Stimulated activated memory B cell treated with anti-CD40 and anti-IgM and Interleukin-4, amounts not matched to agents 10 μg/mL and 1 μg/mL and 100 μg/mL, for 72 hours (primary cell): Measurements from ENCODE around the gene TBX1.
"Not testable (repeated sequence)": the region's sequence is repeated elsewhere in the genome, so short reads cannot be mapped to it uniquely, and the experiment has no call there.

Source experiments
- ATAC-seq: fragments of 150-1000 bp; cut with Tn5 transposase; 2 replicates; pipeline ENCODE4 v1.10.0; 2021
- H3K27ac Mint-ChIP-seq: one replicate; pipeline ENCODE4 v1.8.0; 2022; ENCODE audit warnings: mild to moderate bottlenecking, mixed read lengths
- H3K27me3 Mint-ChIP-seq: one replicate; pipeline ENCODE4 v1.8.0; 2022; ENCODE audit warnings: mixed read lengths
- H3K36me3 Mint-ChIP-seq: one replicate; pipeline ENCODE4 v1.8.0; 2022; ENCODE audit warnings: mixed read lengths
- H3K4me1 Mint-ChIP-seq: one replicate; pipeline ENCODE4 v1.8.0; 2022; ENCODE audit warnings: mixed read lengths
- H3K4me3 Mint-ChIP-seq: one replicate; pipeline ENCODE4 v1.8.0; 2022; ENCODE audit warnings: mild to moderate bottlenecking, moderate library complexity, mixed read lengths
- H3K9me3 Mint-ChIP-seq: one replicate; pipeline ENCODE4 v1.8.0; 2022; ENCODE audit warnings: mixed read lengths

Gene TBX1

DNA sequence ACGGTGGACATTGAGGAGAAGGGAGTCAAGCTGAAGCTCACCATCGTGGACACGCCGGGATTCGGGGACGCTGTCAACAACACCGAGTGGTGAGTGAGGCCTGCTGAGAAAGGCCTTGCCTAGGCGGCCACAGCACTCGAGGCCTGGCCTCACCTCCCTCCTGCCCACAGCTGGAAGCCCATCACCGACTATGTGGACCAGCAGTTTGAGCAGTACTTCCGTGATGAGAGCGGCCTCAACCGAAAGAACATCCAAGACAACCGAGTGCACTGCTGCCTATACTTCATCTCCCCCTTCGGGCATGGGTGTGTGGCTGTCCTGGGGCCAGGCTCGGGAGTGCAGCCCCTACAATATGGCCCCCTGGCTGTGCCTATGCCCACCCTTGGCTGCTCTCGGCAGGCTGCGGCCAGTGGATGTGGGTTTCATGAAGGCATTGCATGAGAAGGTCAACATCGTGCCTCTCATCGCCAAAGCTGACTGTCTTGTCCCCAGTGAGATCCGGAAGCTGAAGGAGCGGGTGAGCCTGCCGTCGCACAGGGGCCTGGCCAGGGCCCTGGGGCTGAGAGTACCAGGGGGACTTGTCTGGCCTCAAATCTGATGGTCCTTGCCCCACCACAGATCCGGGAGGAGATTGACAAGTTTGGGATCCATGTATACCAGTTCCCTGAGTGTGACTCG lies 40.3 kb upstream of the TBX1 start:
- no peaks in the 10 kb centered on the region for H3K9me3 Mint-ChIP-seq
- peaks cover 83% of the 10 kb centered on the region for H3K27me3 Mint-ChIP-seq
- no peak overlapping the region for H3K27ac Mint-ChIP-seq
- no peak overlapping the region for H3K4me3 Mint-ChIP-seq
- H3K4me1 Mint-ChIP-seq: peaks cover 35% of the 10 kb centered on the region
- ATAC-seq: no peak
- H3K36me3 Mint-ChIP-seq: no peaks in the 10 kb centered on the region

DNA sequence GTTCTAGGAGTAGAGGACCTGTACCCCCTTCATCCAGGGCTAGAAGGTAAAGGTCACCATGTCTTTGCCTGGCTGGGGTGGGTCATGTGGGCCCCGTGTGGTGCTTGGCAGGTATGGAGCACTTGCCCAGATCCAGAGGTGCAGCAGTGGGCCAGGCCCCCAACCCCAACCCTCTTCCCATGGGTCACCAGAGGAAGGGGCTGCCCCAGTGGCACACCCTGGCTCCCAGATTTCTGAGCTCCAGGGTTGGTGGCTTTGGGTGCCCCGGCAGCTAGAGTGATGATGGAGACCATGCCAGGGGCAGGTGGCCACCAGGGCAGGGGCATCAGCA lies 39.6 kb upstream of the TBX1 start:
- no peak overlapping the region for H3K4me3 Mint-ChIP-seq
- no peak for ATAC-seq
- peaks cover 37% of the 10 kb centered on the region for H3K4me1 Mint-ChIP-seq
- peaks cover 82% of the 10 kb centered on the region for H3K27me3 Mint-ChIP-seq
- no peaks in the 10 kb centered on the region for H3K36me3 Mint-ChIP-seq
- no peaks in the 10 kb centered on the region for H3K9me3 Mint-ChIP-seq
- no peak overlapping the region for H3K27ac Mint-ChIP-seq

DNA sequence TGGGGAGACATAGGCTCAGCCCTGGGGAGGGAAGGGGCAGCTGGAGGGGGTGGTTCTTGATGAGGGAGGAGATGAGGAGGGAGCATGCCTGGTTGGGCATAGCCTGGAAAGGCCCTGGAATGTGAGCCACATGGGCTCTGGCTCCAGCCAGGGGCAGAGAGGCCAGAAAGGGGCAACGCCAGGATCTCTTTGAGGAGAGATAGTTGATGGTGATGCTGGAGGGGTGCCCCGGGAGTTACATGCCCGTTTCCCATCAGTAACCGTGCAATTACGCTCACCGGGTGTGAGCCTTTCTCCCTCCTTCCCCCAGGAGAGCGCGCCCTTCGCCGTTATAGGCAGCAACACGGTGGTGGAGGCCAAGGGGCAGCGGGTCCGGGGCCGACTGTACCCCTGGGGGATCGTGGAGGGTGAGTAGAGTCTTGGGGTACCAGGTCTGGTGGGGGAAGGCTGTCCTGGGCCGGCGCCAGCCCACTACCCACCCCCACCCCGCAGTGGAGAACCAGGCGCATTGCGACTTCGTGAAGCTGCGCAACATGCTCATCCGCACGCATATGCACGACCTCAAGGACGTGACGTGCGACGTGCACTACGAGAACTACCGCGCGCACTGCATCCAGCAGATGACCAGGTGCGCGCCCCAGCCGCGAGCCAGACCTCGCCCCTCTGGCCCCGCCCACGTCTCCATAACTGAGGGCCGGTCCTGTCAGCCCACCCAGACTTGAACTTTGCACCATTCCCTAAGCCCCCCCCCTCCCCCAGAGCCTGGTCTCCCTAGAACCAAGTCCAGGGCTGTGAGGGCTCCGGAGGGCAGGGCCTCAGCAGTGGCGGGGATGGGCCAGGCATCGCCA lies 39.0 kb upstream of the TBX1 start:
- Mint-ChIP-seq H3K4me1 (peaks cover 37% of the 10 kb centered on the region), H3K27ac (no peak overlapping the region)

GRCh38 chr22:19722178-19722981 lies 38.2 kb upstream of the TBX1 start:
- H3K36me3 Mint-ChIP-seq: no peaks in the 10 kb centered on the region
- peaks cover 36% of the 10 kb centered on the region for H3K4me1 Mint-ChIP-seq
- no peak overlapping the region for H3K4me3 Mint-ChIP-seq
- H3K27me3 Mint-ChIP-seq: peaks cover 76% of the 10 kb centered on the region
- H3K9me3 Mint-ChIP-seq: no peaks in the 10 kb centered on the region
- H3K27ac Mint-ChIP-seq: no peak overlapping the region
- no peak for ATAC-seq

More for the DNA sequence above, 39.0 kb upstream of the TBX1 start:
- no peaks in the 10 kb centered on the region for H3K9me3 Mint-ChIP-seq
- H3K4me3 Mint-ChIP-seq: no peak overlapping the region
- ATAC-seq: no peak
- H3K27me3 Mint-ChIP-seq: peaks cover 77% of the 10 kb centered on the region
- H3K36me3 Mint-ChIP-seq: no peaks in the 10 kb centered on the region

- H3K4me3 Mint-ChIP-seq: peak overlapping the region; percentile 51
- H3K27ac Mint-ChIP-seq: no peak overlapping the region
- H3K36me3 Mint-ChIP-seq: no peaks in the 10 kb centered on the region
- no peak for ATAC-seq
- no peaks in the 10 kb centered on the region for H3K9me3 Mint-ChIP-seq
- peaks cover 77% of the 10 kb centered on the region for H3K27me3 Mint-ChIP-seq
- peaks cover 31% of the 10 kb centered on the region for H3K4me1 Mint-ChIP-seq
Observed at GRCh38 chr22:19722982-19723231, 37.7 kb upstream of the TBX1 start.

- Mint-ChIP-seq H3K4me3 (peak within 1 kb of the TSS; percentile 51), H3K27ac (no peak within 1 kb of the TSS), H3K36me3 (no peaks in the 10 kb centered on the region), H3K27me3 (peaks cover 82% of the 10 kb centered on the region), H3K9me3 (no peaks in the 10 kb centered on the region), H3K4me1 (peaks cover 31% of the 10 kb centered on the region)
- ATAC-seq: peak; percentile 49
Observed at GRCh38 chr22:19723232-19723982, 37.2 kb upstream of the TBX1 start, which contains the start of gene GP1BB. TSS of gene GP1BB (plus strand) at chr22:19723539. CDS start at chr22:19723570, 31 bp downstream.

GRCh38 chr22:19723983-19724827 lies 36.4 kb upstream of the TBX1 start:
- peaks cover 87% of the 10 kb centered on the region for H3K27me3 Mint-ChIP-seq

DNA sequence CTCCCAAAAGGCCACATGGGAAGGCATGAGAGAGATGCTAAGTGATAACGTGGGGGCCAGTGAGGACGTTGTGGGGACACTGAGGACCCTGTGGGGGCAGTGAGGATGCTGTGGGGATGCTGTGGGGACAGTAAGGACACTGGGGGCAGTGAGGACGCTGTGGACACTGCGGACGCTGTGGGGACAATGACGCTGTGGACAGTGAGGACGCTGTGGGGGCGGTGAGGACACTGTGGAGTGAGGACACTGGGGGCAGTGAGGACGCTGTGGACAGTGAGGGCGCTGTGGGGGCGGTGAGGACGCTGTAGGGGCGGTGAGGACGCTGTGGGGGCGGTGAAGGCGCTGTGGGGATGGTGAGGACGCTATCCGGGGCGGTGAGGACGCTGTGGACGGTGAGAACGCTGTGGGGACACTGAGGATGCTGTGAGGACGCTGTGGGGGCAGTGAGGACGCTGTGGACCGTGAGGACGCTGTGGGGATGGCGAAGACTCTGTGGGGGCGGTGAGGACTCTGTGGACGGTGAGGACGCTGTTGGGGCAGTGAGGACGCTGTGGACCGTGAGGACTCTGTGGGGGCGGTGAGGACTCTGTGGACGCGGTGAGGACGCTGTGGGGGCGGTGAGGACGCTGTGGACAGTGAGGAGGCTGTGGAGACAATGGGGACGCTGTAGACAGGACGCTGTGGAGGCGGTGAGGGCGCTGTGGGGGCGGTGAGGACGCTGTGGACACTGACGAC lies 35.5 kb upstream of the TBX1 start:
- peaks cover 87% of the 10 kb centered on the region for H3K27me3 Mint-ChIP-seq
- H3K9me3 Mint-ChIP-seq: no peaks in the 10 kb centered on the region
- H3K4me3 Mint-ChIP-seq: no peak overlapping the region

More at GRCh38 chr22:19723983-19724827, 36.4 kb upstream of the TBX1 start:
- Mint-ChIP-seq H3K9me3 (no peaks in the 10 kb centered on the region), H3K4me1 (peaks cover 29% of the 10 kb centered on the region), H3K36me3 (no peaks in the 10 kb centered on the region), H3K27ac (no peak overlapping the region), H3K4me3 (peak overlapping the region; percentile 28)
- no peak for ATAC-seq

GRCh38 chr22:19726064-19726788 lies 34.4 kb upstream of the TBX1 start:
- not testable (repeated sequence) for H3K36me3 Mint-ChIP-seq, H3K27ac Mint-ChIP-seq, H3K9me3 Mint-ChIP-seq, H3K4me3 Mint-ChIP-seq, ATAC-seq
- Mint-ChIP-seq H3K27me3 (peaks cover 86% of the 10 kb centered on the region), H3K4me1 (peaks cover 31% of the 10 kb centered on the region)

More for the DNA sequence above, 35.5 kb upstream of the TBX1 start:
- Mint-ChIP-seq H3K36me3 (no peaks in the 10 kb centered on the region), H3K27ac (no peak overlapping the region), H3K4me1 (peaks cover 24% of the 10 kb centered on the region)
- ATAC-seq: no peak

DNA sequence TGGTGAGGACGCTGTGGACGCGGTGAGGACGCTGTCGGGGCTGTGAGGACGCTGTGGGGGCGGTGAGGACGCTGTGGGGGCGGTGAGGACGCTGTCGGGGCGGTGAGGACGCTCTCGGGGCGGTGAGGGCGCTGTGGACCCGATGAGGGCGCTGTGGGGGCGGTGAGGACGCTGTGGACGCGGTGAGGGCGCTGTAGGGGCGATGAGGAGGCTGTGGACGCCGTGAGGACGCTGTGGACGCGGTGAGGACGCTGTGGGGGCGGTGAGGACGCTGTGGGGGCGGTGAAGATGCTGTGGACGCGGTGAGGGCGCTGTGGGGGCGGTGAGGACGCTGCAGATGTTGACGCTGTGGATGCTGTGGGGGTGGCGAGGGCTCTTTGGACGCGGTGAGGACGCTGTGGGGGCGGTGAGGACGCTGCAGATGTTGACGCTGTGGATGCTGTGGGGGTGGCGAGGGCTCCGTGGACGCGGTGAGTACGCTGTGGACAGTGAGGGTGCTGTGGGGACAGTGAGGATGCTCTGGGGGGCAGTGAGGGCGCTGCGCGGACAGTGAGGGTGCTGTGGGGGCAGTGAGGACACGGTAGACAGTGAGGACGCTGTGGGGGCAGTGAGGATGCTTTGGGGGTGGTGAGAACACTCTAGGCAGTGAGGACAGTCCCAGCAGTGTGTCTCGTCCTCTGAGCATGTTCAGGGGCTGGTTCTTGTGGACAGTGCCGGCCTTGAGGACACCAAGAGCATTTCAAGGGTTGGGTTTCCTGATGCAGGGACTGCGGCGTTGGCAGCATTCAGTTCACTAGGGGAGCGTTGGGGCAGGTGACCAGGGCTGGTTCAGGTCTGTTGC lies 33.0 kb upstream of the TBX1 start:
- ATAC-seq: no peak
- Mint-ChIP-seq H3K4me3 (no peak overlapping the region), H3K27me3 (peaks cover 83% of the 10 kb centered on the region), H3K36me3 (no peaks in the 10 kb centered on the region), H3K9me3 (no peaks in the 10 kb centered on the region), H3K27ac (no peak overlapping the region), H3K4me1 (peaks cover 31% of the 10 kb centered on the region)

- Mint-ChIP-seq H3K9me3 (no peaks in the 10 kb centered on the region), H3K36me3 (no peaks in the 10 kb centered on the region), H3K4me1 (peaks cover 23% of the 10 kb centered on the region), H3K4me3 (no peak overlapping the region), H3K27ac (no peak overlapping the region), H3K27me3 (peaks cover 83% of the 10 kb centered on the region)
- ATAC-seq: no peak
Observed at GRCh38 chr22:19728271-19728670, 32.3 kb upstream of the TBX1 start.

- Mint-ChIP-seq H3K27me3 (peaks cover 84% of the 10 kb centered on the region), H3K4me3 (no peak overlapping the region), H3K4me1 (peaks cover 19% of the 10 kb centered on the region), H3K27ac (no peak overlapping the region), H3K9me3 (no peaks in the 10 kb centered on the region), H3K36me3 (no peaks in the 10 kb centered on the region)
- ATAC-seq: no peak
Observed at GRCh38 chr22:19728836-19729235, 31.7 kb upstream of the TBX1 start.
